Naive B cell (primary cell): Measurements from ENCODE around the gene PLEKHH3. TPM values are rescaled to one million over a fixed set of nuclear protein-coding genes. Genes with fewer than 3 reads are reported as not detected.

Experiments
- ATAC-seq, 2 donors: fragments of 150-1000 bp; cut with Tn5 transposase; 2 replicates each; pipeline ENCODE4 v1.10.0; 2021; ENCODE audit warnings: low read depth in 2 of 2, mild to moderate bottlenecking in 2 of 2, moderate library complexity in 2 of 2
- DNase-seq: peaks from one replicate; pipeline ENCODE4 v3.0.0; 2022
- H3K27ac Mint-ChIP-seq, 6 donors: one replicate each; pipeline ENCODE4 v1.8.0; 2020 to 2022; ENCODE audit warnings: mild to moderate bottlenecking in 6 of 6, mixed read lengths in 6 of 6, moderate library complexity in 5 of 6, inconsistent platforms in 2 of 6
- H3K27me3 Mint-ChIP-seq, 3 donors: one replicate each; pipeline ENCODE4 v1.8.0; 2021 to 2022; ENCODE audit warnings: mixed read lengths in 3 of 3, mild to moderate bottlenecking in 1 of 3
- H3K36me3 Mint-ChIP-seq, 2 donors: one replicate each; pipeline ENCODE4 v1.8.0; 2020 to 2022; ENCODE audit warnings: mixed read lengths in 2 of 2, inconsistent platforms in 1 of 2, mild to moderate bottlenecking in 1 of 2
- H3K4me1 Mint-ChIP-seq, 3 donors: one replicate each; pipeline ENCODE4 v1.8.0; 2020 to 2022; ENCODE audit warnings: mixed read lengths in 3 of 3, inconsistent platforms in 1 of 3, mild to moderate bottlenecking in 1 of 3, moderate library complexity in 1 of 3
- H3K4me3 Mint-ChIP-seq, 8 donors: one replicate each; pipeline ENCODE4 v1.8.0; 2020 to 2022; ENCODE audit warnings: mild to moderate bottlenecking in 8 of 8, mixed read lengths in 8 of 8, moderate library complexity in 8 of 8, inconsistent platforms in 2 of 8
- H3K9me3 Mint-ChIP-seq, 7 donors: one replicate each; pipeline ENCODE4 v1.8.0; 2020 to 2022; ENCODE audit warnings: mixed read lengths in 7 of 7, mild to moderate bottlenecking in 5 of 7, inconsistent platforms in 2 of 7, moderate library complexity in 1 of 7
- polyA plus RNA-seq, 6 donors: library from polyadenylated mRNA; unstranded; fragments of 300-500 nt; fragmentation: Illumina TruSeq; gene quantifications; one replicate each; pipeline ENCODE4 v1.2.3, GENCODE V29; 2021; ENCODE audit warnings: low read depth in 6 of 6

Gene PLEKHH3
- polyA plus RNA-seq: not detected

GRCh38 chr17:42676424-42677011 lies at the start of gene PLEKHH3:
TSS of gene PLEKHH3 (minus strand) at chr17:42676994. CDS start at chr17:42676563, 431 bp downstream.
- Mint-ChIP-seq H3K9me3 (peaks cover 0 to 2% (median 0%) of the 10 kb centered on the region in 7 donors), H3K4me3 (peak within 1 kb of the TSS; percentile 82 to 96 (median 92)), H3K4me1 (peaks cover 52 to 61% (median 53%) of the 10 kb centered on the region in 3 donors), H3K27ac (peak within 1 kb of the TSS; percentile 74 to 95 (median 86)), H3K36me3 (no peaks in the 10 kb centered on the region), H3K27me3 (peaks cover 28 to 53% (median 38%) of the 10 kb centered on the region in 3 donors)
- DNase-seq (no peak), ATAC-seq (no peak)

GRCh38 chr17:42725143-42725542 lies 48.3 kb upstream of the PLEKHH3 start:
- DNase-seq (no peak), ATAC-seq (no peak)
- H3K27ac Mint-ChIP-seq: peak overlapping the region in 2 of 6 donors; percentile 47 to 63
- peaks cover 4 to 20% of the 10 kb centered on the region in 2 donors for H3K36me3 Mint-ChIP-seq
- no peaks in the 10 kb centered on the region for H3K27me3 Mint-ChIP-seq
- no peaks in the 10 kb centered on the region for H3K9me3 Mint-ChIP-seq
- no peak overlapping the region for H3K4me3 Mint-ChIP-seq
- H3K4me1 Mint-ChIP-seq: peaks cover 0 to 5% (median 0%) of the 10 kb centered on the region in 3 donors

GRCh38 chr17:42723636-42724035 lies 46.8 kb upstream of the PLEKHH3 start:
- DNase-seq: no peak
- peak overlapping the region in 1 of 6 donors; percentile 56 for H3K27ac Mint-ChIP-seq
- H3K36me3 Mint-ChIP-seq: peaks cover 9 to 21% of the 10 kb centered on the region in 2 donors
- ATAC-seq: no peak
- no peak overlapping the region for H3K4me3 Mint-ChIP-seq
- H3K9me3 Mint-ChIP-seq: no peaks in the 10 kb centered on the region
- no peaks in the 10 kb centered on the region for H3K27me3 Mint-ChIP-seq
- H3K4me1 Mint-ChIP-seq: peaks cover 0 to 5% (median under 1%) of the 10 kb centered on the region in 3 donors

- ATAC-seq: peak; percentile 87 to 97
- DNase-seq: peak; percentile 55
- Mint-ChIP-seq H3K4me1 (peaks cover 0 to 8% (median 5%) of the 10 kb centered on the region in 3 donors), H3K9me3 (no peaks in the 10 kb centered on the region), H3K4me3 (no peak overlapping the region), H3K27ac (peak overlapping the region in 1 of 6 donors; percentile 19), H3K36me3 (peaks cover 21 to 41% of the 10 kb centered on the region in 2 donors), H3K27me3 (no peaks in the 10 kb centered on the region)
Observed at GRCh38 chr17:42720996-42721583, 44.3 kb upstream of the PLEKHH3 start.

GRCh38 chr17:42709561-42709960 lies 32.8 kb upstream of the PLEKHH3 start:
- Mint-ChIP-seq H3K27ac (no peak overlapping the region), H3K4me1 (peaks cover 0 to 24% (median 6%) of the 10 kb centered on the region in 3 donors)

GRCh38 chr17:42708588-42708987 lies 31.8 kb upstream of the PLEKHH3 start:
- ATAC-seq: no peak
- Mint-ChIP-seq H3K27me3 (no peaks in the 10 kb centered on the region), H3K4me3 (no peak overlapping the region), H3K4me1 (peaks cover 0 to 34% (median 8%) of the 10 kb centered on the region in 3 donors), H3K36me3 (peaks cover 32 to 41% of the 10 kb centered on the region in 2 donors), H3K9me3 (no peaks in the 10 kb centered on the region), H3K27ac (no peak overlapping the region)
- no peak for DNase-seq

More at GRCh38 chr17:42709561-42709960, 32.8 kb upstream of the PLEKHH3 start:
- peaks cover 32 to 43% of the 10 kb centered on the region in 2 donors for H3K36me3 Mint-ChIP-seq
- no peaks in the 10 kb centered on the region for H3K9me3 Mint-ChIP-seq
- DNase-seq (no peak), ATAC-seq (no peak)
- H3K27me3 Mint-ChIP-seq: no peaks in the 10 kb centered on the region
- peak overlapping the region in 1 of 8 donors; percentile 23 for H3K4me3 Mint-ChIP-seq

GRCh38 chr17:42706732-42707131 lies 29.9 kb upstream of the PLEKHH3 start:
- DNase-seq (no peak), ATAC-seq (no peak)
- Mint-ChIP-seq H3K9me3 (no peaks in the 10 kb centered on the region), H3K36me3 (peaks cover 27 to 39% of the 10 kb centered on the region in 2 donors), H3K27me3 (no peaks in the 10 kb centered on the region), H3K4me3 (peak overlapping the region in 4 of 8 donors; percentile 1 to 80 (median 34)), H3K27ac (peak overlapping the region in 3 of 6 donors; percentile 16 to 70 (median 32)), H3K4me1 (peaks cover 10 to 53% (median 14%) of the 10 kb centered on the region in 3 donors)

GRCh38 chr17:42704837-42705494 lies 28.2 kb upstream of the PLEKHH3 start:
- H3K36me3 Mint-ChIP-seq: peaks cover 31 to 48% of the 10 kb centered on the region in 2 donors
- H3K9me3 Mint-ChIP-seq: no peaks in the 10 kb centered on the region
- H3K27me3 Mint-ChIP-seq: no peaks in the 10 kb centered on the region
- ATAC-seq (peak; percentile 76 to 79), DNase-seq (peak; percentile 50)
- H3K4me1 Mint-ChIP-seq: peaks cover 10 to 57% (median 14%) of the 10 kb centered on the region in 3 donors
- H3K4me3 Mint-ChIP-seq: peak overlapping the region in 6 of 8 donors; percentile 33 to 89 (median 69)
- peak overlapping the region in 5 of 6 donors; percentile 0 to 97 (median 93) for H3K27ac Mint-ChIP-seq

- no peak for DNase-seq
- ATAC-seq: peak; percentile 8 to 9
- H3K9me3 Mint-ChIP-seq: no peaks in the 10 kb centered on the region
- H3K4me3 Mint-ChIP-seq: peak overlapping the region in 5 of 8 donors; percentile 39 to 89 (median 62)
- peaks cover 10 to 57% (median 14%) of the 10 kb centered on the region in 3 donors for H3K4me1 Mint-ChIP-seq
- H3K36me3 Mint-ChIP-seq: peaks cover 30 to 47% of the 10 kb centered on the region in 2 donors
- H3K27me3 Mint-ChIP-seq: no peaks in the 10 kb centered on the region
- H3K27ac Mint-ChIP-seq: peak overlapping the region in 5 of 6 donors; percentile 50 to 97 (median 91)
Observed at GRCh38 chr17:42704490-42704836, 27.7 kb upstream of the PLEKHH3 start.

- peak overlapping the region in 4 of 6 donors; percentile 70 to 96 (median 89) for H3K27ac Mint-ChIP-seq
- H3K9me3 Mint-ChIP-seq: no peaks in the 10 kb centered on the region
- H3K4me3 Mint-ChIP-seq: peak overlapping the region in 7 of 8 donors; percentile 7 to 78 (median 22)
- DNase-seq (no peak), ATAC-seq (peak; percentile 63 to 74)
- H3K27me3 Mint-ChIP-seq: no peaks in the 10 kb centered on the region
- peaks cover 10 to 57% (median 14%) of the 10 kb centered on the region in 3 donors for H3K4me1 Mint-ChIP-seq
- H3K36me3 Mint-ChIP-seq: peaks cover 15 to 35% of the 10 kb centered on the region in 2 donors
Observed at GRCh38 chr17:42702446-42702845, 25.7 kb upstream of the PLEKHH3 start.

GRCh38 chr17:42700586-42701289 lies 23.9 kb upstream of the PLEKHH3 start:
- Mint-ChIP-seq H3K36me3 (peaks cover 14 to 24% of the 10 kb centered on the region in 2 donors), H3K27ac (peak overlapping the region in 1 of 6 donors; percentile 49), H3K27me3 (no peaks in the 10 kb centered on the region)

GRCh38 chr17:42699415-42699740 lies 22.6 kb upstream of the PLEKHH3 start:
- no peak for DNase-seq
- Mint-ChIP-seq H3K27ac (no peak overlapping the region), H3K4me1 (peaks cover 6 to 31% (median 10%) of the 10 kb centered on the region in 3 donors), H3K36me3 (peaks cover 8 to 24% of the 10 kb centered on the region in 2 donors), H3K4me3 (no peak overlapping the region), H3K27me3 (no peaks in the 10 kb centered on the region), H3K9me3 (no peaks in the 10 kb centered on the region)
- ATAC-seq: no peak

More at GRCh38 chr17:42700586-42701289, 23.9 kb upstream of the PLEKHH3 start:
- H3K9me3 Mint-ChIP-seq: no peaks in the 10 kb centered on the region
- peak overlapping the region in 1 of 8 donors; percentile 15 for H3K4me3 Mint-ChIP-seq
- no peak for DNase-seq
- ATAC-seq: no peak
- peaks cover 10 to 44% (median 14%) of the 10 kb centered on the region in 3 donors for H3K4me1 Mint-ChIP-seq
